Cardiac fibroblast (primary cell): ENCODE data around the gene EFR3B.
"Not testable (repeated sequence)": the region's sequence is repeated elsewhere in the genome, so short reads cannot be mapped to it uniquely, and the experiment has no call there.

Source experiments
- DNase-seq, 2 donors: peaks; one replicate each; pipeline versions ENCODE4 v3.0.0 to v3.0.0-alpha.2; 2010; ENCODE audit warnings: low read depth in 2 of 2
- H3K4me3 ChIP-seq, 2 donors: replicated peaks in 1 of 2; 1 replicate in 1 of 2; 2 replicates in 1 of 2; pipeline ENCODE4 v1.5.1; 2011; ENCODE audit warnings: low read depth in 2 of 2, low read length in 2 of 2, mild to moderate bottlenecking in 2 of 2, moderate library complexity in 1 of 2
- CTCF ChIP-seq: IDR thresholded peaks from one replicate; pipeline ENCODE4 v1.5.1; 2011; ENCODE audit warnings: low read depth, mild to moderate bottlenecking, low read length, inconsistent platforms

Gene EFR3B

GRCh38 chr2:25001325-25001637 lies 40.6 kb upstream of the EFR3B start:
- no peak overlapping the region for H3K4me3 ChIP-seq
- no peak for TF ChIP-seq CTCF
- DNase-seq, result no peak

- DNase-seq, result no peak
- H3K4me3 ChIP-seq, result no peak overlapping the region
- no peak for TF ChIP-seq CTCF
These were observed 39.8 kb upstream of the EFR3B start for GRCh38 chr2:25002066-25002465.

GRCh38 chr2:25009954-25010353 lies 31.9 kb upstream of the EFR3B start:
- TF ChIP-seq CTCF, result no peak
- no peak overlapping the region for H3K4me3 ChIP-seq
- no peak for DNase-seq

- DNase-seq, H3K4me3 ChIP-seq: not testable (repeated sequence)
These were observed 30.5 kb upstream of the EFR3B start for GRCh38 chr2:25011342-25011741.

- no peak overlapping the region for H3K4me3 ChIP-seq
- DNase-seq, result no peak
- no peak for TF ChIP-seq CTCF
These were observed 27.2 kb upstream of the EFR3B start for GRCh38 chr2:25014631-25015030.

GRCh38 chr2:25018681-25019080 lies 23.2 kb upstream of the EFR3B start:
- no peak overlapping the region for H3K4me3 ChIP-seq
- DNase-seq, result no peak
- no peak for TF ChIP-seq CTCF

- TF ChIP-seq CTCF, result no peak
- H3K4me3 ChIP-seq, result no peak overlapping the region
- no peak for DNase-seq
These were observed 20.0 kb upstream of the EFR3B start for GRCh38 chr2:25021791-25022362.
